ENCODE results near the gene CCIN. TPM values are rescaled to one million over a fixed set of nuclear protein-coding genes. Genes with fewer than 3 reads are reported as not detected.
A peak's percentile ranks its signal among the peaks of the same experiment; 100 is the strongest.

CCIN gene
- total and polyA plus RNA-seq, 2 of the 13 experiments (the other 11 are each of a cell fraction or from before 2014, with no cell fraction given), result not detected

DNA sequence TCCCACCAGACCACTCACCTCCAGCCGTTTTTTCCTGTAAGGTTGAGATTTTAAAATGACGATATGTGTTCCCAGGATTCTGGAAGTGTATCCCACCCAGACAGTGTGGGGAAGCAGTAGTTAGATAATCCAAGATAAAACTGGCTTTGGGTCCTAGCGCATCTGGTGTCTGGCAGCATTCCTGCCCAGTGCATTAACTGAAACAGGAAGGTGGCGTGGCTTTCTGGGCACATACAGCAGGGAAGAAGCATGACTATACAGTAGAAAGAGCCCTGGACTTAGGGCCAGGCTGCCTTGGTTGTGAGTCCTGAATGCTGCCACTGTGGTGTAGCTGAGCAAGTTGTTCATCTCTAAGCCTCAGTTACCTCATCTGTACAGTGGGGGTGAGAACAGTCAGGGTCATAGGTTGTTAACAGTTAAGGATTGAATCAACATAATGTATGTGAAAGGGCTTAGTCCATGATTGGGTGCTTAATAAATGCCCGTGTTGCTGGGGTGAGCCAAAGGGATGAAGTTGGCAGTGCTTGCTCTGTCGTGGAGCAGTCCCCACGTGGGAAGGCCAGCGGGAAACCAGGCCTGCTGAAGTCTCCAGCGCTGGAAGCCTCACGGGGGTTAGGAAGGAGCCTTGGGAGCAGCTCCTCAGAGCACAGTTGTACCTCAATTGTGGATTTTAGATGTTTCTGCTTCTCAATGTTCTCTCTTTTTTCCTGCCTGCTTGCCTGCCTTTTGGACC lies 39.5 kb downstream of the CCIN start:
- Histone ChIP-seq H3K9me3 (ENCODE audit: low read length) (no peaks in the 10 kb centered on the region), H3K79me2 (ENCODE audit: insufficient read depth, low read length) (peaks cover 21% of the 10 kb centered on the region), H3K27me3 (ENCODE audit: control insufficient read depth in 1 of 2, insufficient read depth in 2 of 2, low read length in 2 of 2) (no peaks in the 10 kb centered on the region), H3K4me2 (ENCODE audit: low read depth, low read length) (no peak overlapping the region), H4K20me1 (ENCODE audit: insufficient read depth, low read length) (peaks cover 9% of the 10 kb centered on the region; the same call in 1 of the 2 replicates), H2AFZ (ENCODE audit: low read length) (no peak overlapping the region), H3K36me3 (replicated peaks in 1 of 2; ENCODE audit: control insufficient read depth in 1 of 2, insufficient read depth in 2 of 2, low read length in 2 of 2) (peaks cover 36 to 93% of the 10 kb centered on the region in 2 experiments), H3K4me3 (replicated peaks in 1 of 3; ENCODE audit: insufficient read depth in 1 of 3, low read depth in 2 of 3, low read length in 3 of 3) (no peak overlapping the region), H3K4me1 (ENCODE audit: insufficient read depth, low read length) (peaks cover 37% of the 10 kb centered on the region), H3K9ac (ENCODE audit: insufficient read depth, low read depth, low read length) (no peak overlapping the region), H3K27ac (ENCODE audit: extremely low read length, insufficient read depth, low read length) (peak overlapping the region; percentile 65)
- no peak for FAIRE-seq
- BruUV-seq (replicated peaks), result no TSS peak
- intact Hi-C loops (cut with micrococcal nuclease; ENCODE audit: unreplicated experiment) (no loop called here), in situ Hi-C loops (cut with HindIII; ENCODE audit: extremely low pct_ligation_motif_present, low pct_unique_long_range_greater_than_20kb) (no loop called here)
- no peak for ATAC-seq
- ChIA-PET POLR2A (interaction anchor here (0.6 to 4.7 kb wide), 3 partner anchors 17 to 49 kb away, joined by 3 to 62 read pairs (median 7); partner anchors contain the start of gene CLTA), CTCF (ENCODE audit: low intra/inter-chr PET ratio, low total read pairs) (no interaction called here)
- no peak for TF ChIP-seq ZSCAN9 (CRISPR knock-in tag; IDR thresholded peaks at IDR 0.05; ENCODE audit: borderline replicate concordance)
- no peak for TF ChIP-seq FOXO1 (CRISPR knock-in tag; IDR thresholded peaks at IDR 0.05)
- TF ChIP-seq ZNF629 (CRISPR knock-in tag; conservative IDR thresholded peaks at IDR 0.05), result peak; percentile 83
- TF ChIP-seq ZMYM3 (CRISPR knock-in tag; IDR thresholded peaks at IDR 0.05), result 0 out of 2 replicates have a peak, but pooled peaks have one; percentile 12
- no peak for TF ChIP-seq ZFP36L1 (CRISPR knock-in tag; IDR thresholded peaks at IDR 0.05)
- TF ChIP-seq, protein P1, sequence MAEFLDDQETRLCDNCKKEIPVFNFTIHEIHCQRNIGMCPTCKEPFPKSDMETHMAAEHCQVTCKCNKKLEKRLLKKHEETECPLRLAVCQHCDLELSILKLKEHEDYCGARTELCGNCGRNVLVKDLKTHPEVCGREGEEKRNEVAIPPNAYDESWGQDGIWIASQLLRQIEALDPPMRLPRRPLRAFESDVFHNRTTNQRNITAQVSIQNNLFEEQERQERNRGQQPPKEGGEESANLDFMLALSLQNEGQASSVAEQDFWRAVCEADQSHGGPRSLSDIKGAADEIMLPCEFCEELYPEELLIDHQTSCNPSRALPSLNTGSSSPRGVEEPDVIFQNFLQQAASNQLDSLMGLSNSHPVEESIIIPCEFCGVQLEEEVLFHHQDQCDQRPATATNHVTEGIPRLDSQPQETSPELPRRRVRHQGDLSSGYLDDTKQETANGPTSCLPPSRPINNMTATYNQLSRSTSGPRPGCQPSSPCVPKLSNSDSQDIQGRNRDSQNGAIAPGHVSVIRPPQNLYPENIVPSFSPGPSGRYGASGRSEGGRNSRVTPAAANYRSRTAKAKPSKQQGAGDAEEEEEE (CRISPR knock-in tag; IDR thresholded peaks at IDR 0.05; ENCODE audit: borderline replicate concordance), result no peak
- no peak for TF ChIP-seq SATB2 (CRISPR knock-in tag; IDR thresholded peaks at IDR 0.05)
- 93% methylated on average over 10 of the region's 10 CpGs for WGBS (ENCODE audit: low lambda C conversion rate)
- DNase-seq (ENCODE audit: low spot score), result no peak

Data from HepG2 (cell line).